GM23338 (cell line): ENCODE data around the gene IFT52. TPM values are rescaled to one million over a fixed set of nuclear protein-coding genes. Genes with fewer than 3 reads are reported as not detected.

ENCODE experiments used
- ATAC-seq: fragments of 200-7000 bp; cut with Tn5 transposase; 3 replicates; pipeline ENCODE4 v1.9.1; 2020
- DNase-seq: peaks from one replicate; pipeline ENCODE4 v3.0.0-alpha.2; 2015; ENCODE audit warnings: low spot score
- H2AFZ ChIP-seq: fragments of 200-600 bp; sonication (generic); 2 replicates; pipeline ENCODE4 v1.8.0; 2016; ENCODE audit warnings: antibody characterized with exemption, mild to moderate bottlenecking, moderate library complexity
- H3F3A ChIP-seq: fragments of 200-600 bp; sonication (generic); replicated peaks from 2 replicates; pipeline ENCODE4 v1.8.0; 2017; ENCODE audit warnings: antibody characterized with exemption, mixed run types, low read depth
- H3K27ac ChIP-seq: fragments of 200-600 bp; sonication (generic); 2 replicates; pipeline ENCODE4 v1.6.1; 2016; ENCODE audit warnings: low read depth
- H3K27me3 ChIP-seq: fragments of 200-600 bp; sonication (generic); 2 replicates; pipeline ENCODE4 v1.8.0; 2016; ENCODE audit warnings: mild to moderate bottlenecking, mixed run types, moderate library complexity; ENCODE audit not compliant: insufficient read depth
- H3K36me3 ChIP-seq: fragments of 200-600 bp; sonication (generic); 2 replicates; pipeline ENCODE4 v1.8.0; 2016; ENCODE audit warnings: mild to moderate bottlenecking; ENCODE audit not compliant: insufficient read depth
- H3K4me1 ChIP-seq: fragments of 200-600 bp; sonication (generic); 2 replicates; pipeline ENCODE4 v1.8.0; 2016; ENCODE audit warnings: mild to moderate bottlenecking, moderate library complexity; ENCODE audit not compliant: insufficient read depth
- H3K4me2 ChIP-seq: fragments of 200-600 bp; sonication (generic); 2 replicates; pipeline ENCODE4 v1.7.1; 2017; ENCODE audit warnings: mixed run types
- H3K4me3 ChIP-seq: fragments of 200-600 bp; sonication (generic); 2 replicates; pipeline ENCODE4 v1.6.1; 2016; ENCODE audit warnings: mixed run types
- H3K79me2 ChIP-seq: fragments of 200-600 bp; sonication (generic); replicated peaks from 2 replicates; pipeline ENCODE4 v1.8.0; 2017; ENCODE audit warnings: mild to moderate bottlenecking; ENCODE audit not compliant: insufficient read depth
- H3K9me2 ChIP-seq: fragments of 200-600 bp; sonication (generic); 2 replicates; pipeline ENCODE4 v1.8.0; 2017; ENCODE audit not compliant: insufficient read depth
- H4K20me1 ChIP-seq: fragments of 200-600 bp; sonication (generic); replicated peaks from 2 replicates; pipeline ENCODE4 v1.8.0; 2017; ENCODE audit warnings: mild to moderate bottlenecking; ENCODE audit not compliant: insufficient read depth
- H3K27ac Mint-ChIP-seq: 2 replicates; pipeline ENCODE4 v1.8.0; 2020; ENCODE audit warnings: inconsistent platforms, mild to moderate bottlenecking, moderate library complexity, mixed read lengths
- H3K27me3 Mint-ChIP-seq: 3 replicates; pipeline ENCODE4 v1.8.0; 2022; ENCODE audit warnings: low read depth, mild to moderate bottlenecking, moderate library complexity, mixed read lengths, inconsistent platforms; ENCODE audit not compliant: insufficient read depth, poor library complexity
- H3K36me3 Mint-ChIP-seq: 3 replicates; pipeline ENCODE4 v1.8.0; 2021; ENCODE audit warnings: low read depth, mild to moderate bottlenecking, inconsistent platforms, moderate library complexity, mixed read lengths
- H3K4me1 Mint-ChIP-seq: 3 replicates; pipeline ENCODE4 v1.8.0; 2020; ENCODE audit warnings: mild to moderate bottlenecking, inconsistent platforms, mixed read lengths
- H3K4me3 Mint-ChIP-seq: 3 replicates; pipeline ENCODE4 v1.8.0; 2021; ENCODE audit warnings: moderate library complexity, mild to moderate bottlenecking, inconsistent platforms, mixed read lengths
- H3K9me3 Mint-ChIP-seq: 3 replicates; pipeline ENCODE4 v1.8.0; 2020; ENCODE audit warnings: moderate library complexity, mild to moderate bottlenecking, inconsistent platforms, mixed read lengths
- CREB1 ChIP-seq: fragments of 250-450 bp; sonication (Bioruptor Pico); IDR thresholded peaks from 2 replicates; pipeline ENCODE4 v1.5.0; 2020; ENCODE audit warnings: low read depth, mild to moderate bottlenecking, moderate library complexity
- CTCF ChIP-seq, 2 experiments: fragments of 200-600 bp in 1 of 2; sonication (generic) in 1 of 2; conservative IDR thresholded peaks; 2 replicates each; pipeline versions ENCODE4 v1.5.1 to v1.6.1; 2016 to 2017; ENCODE audit warnings: antibody characterized with exemption in 2 of 2, low read depth in 2 of 2, mild to moderate bottlenecking in 2 of 2, moderate library complexity in 1 of 2
- EZH2 ChIP-seq: fragments of 200-600 bp; sonication (generic); IDR thresholded peaks from one replicate; pipeline ENCODE4 v1.8.0; 2017; ENCODE audit warnings: antibody characterized with exemption, mild to moderate bottlenecking, low read depth; ENCODE audit not compliant: unreplicated experiment
- JUNB ChIP-seq: IDR thresholded peaks from one replicate; pipeline ENCODE4 v1.6.1; 2016; ENCODE audit warnings: antibody characterized with exemption; ENCODE audit not compliant: unreplicated experiment
- POLR2AphosphoS5 ChIP-seq: IDR thresholded peaks from 2 replicates; pipeline ENCODE4 v1.6.1; 2016; ENCODE audit warnings: antibody characterized with exemption, low read depth
- STAT1 ChIP-seq: IDR thresholded peaks from one replicate; pipeline ENCODE4 v1.6.1; 2016; ENCODE audit warnings: antibody characterized with exemption; ENCODE audit not compliant: unreplicated experiment
- ZNF114 ChIP-seq: fragments of 250-450 bp; sonication (Bioruptor Pico); IDR thresholded peaks from 2 replicates; pipeline ENCODE4 v1.5.0; 2020; ENCODE audit warnings: mild to moderate bottlenecking, moderate library complexity
- ZNF462 ChIP-seq: fragments of 250-450 bp; sonication (Bioruptor Pico); IDR thresholded peaks from 2 replicates; pipeline ENCODE4 v1.5.0; 2020; ENCODE audit warnings: mild to moderate bottlenecking, moderate library complexity
- polyA plus RNA-seq: library from polyadenylated mRNA; unstranded; fragments of >200 nt; fragmentation: Nextera tagmentation; extraction: Ambion mirVana; gene quantifications from 2 replicates; pipeline ENCODE4 v1.2.1, GENCODE V29; 2016
- total RNA-seq: library from RNA; depleted of rRNA; stranded (reverse); fragments of >200 nt; shearing (Covaris generic); gene quantifications from 2 replicates; pipeline ENCODE4 v1.2.3, GENCODE V29; 2014
- TF ChIP-seq, protein P1 (sequence below): IDR thresholded peaks from one replicate; pipeline ENCODE4 v1.6.1; 2018; ENCODE audit warnings: antibody characterized with exemption; ENCODE audit not compliant: unreplicated experiment

The IFT52 gene
- total and polyA plus RNA-seq, 2 experiments from 2014 or later, result 30.4 to 39.8 TPM

- no peak overlapping the region for H3K4me3 Mint-ChIP-seq
- H3K9me2 ChIP-seq, result no peaks in the 10 kb centered on the region
- peaks cover 5% of the 10 kb centered on the region for H3K27me3 Mint-ChIP-seq
These were observed 42.4 kb upstream of the IFT52 start for GRCh38 chr20:43548273-43548880.

More at GRCh38 chr20:43548273-43548880, 42.4 kb upstream of the IFT52 start:
- no peaks in the 10 kb centered on the region for H3F3A ChIP-seq
- no peaks in the 10 kb centered on the region for H3K36me3 ChIP-seq
- Mint-ChIP-seq H3K4me1 (peaks cover 7% of the 10 kb centered on the region; the same call in 2 of the 3 replicates), H3K9me3 (peaks cover 18% of the 10 kb centered on the region), H3K27ac (0 out of 2 replicates have a peak overlapping the region, but pooled peaks have one; percentile 25), H3K36me3 (peaks cover 30% of the 10 kb centered on the region)
- no peak overlapping the region for H2AFZ ChIP-seq
- no peaks in the 10 kb centered on the region for H3K27me3 ChIP-seq
- DNase-seq (no peak), ATAC-seq (no peak)
- no peak overlapping the region for H3K27ac ChIP-seq
- H3K79me2 ChIP-seq, result no peaks in the 10 kb centered on the region
- TF ChIP-seq CREB1 (CRISPR knock-in tag), result no peak
- no peak for TF ChIP-seq POLR2AphosphoS5
- no peak for TF ChIP-seq ZNF114 (CRISPR knock-in tag)
- TF ChIP-seq STAT1, result no peak
- TF ChIP-seq EZH2, result no peak
- TF ChIP-seq CTCF (conservative IDR thresholded peaks at IDR 0.05; ENCODE audit: low read depth in 2 of 2), result no peak
- TF ChIP-seq, protein P1, sequence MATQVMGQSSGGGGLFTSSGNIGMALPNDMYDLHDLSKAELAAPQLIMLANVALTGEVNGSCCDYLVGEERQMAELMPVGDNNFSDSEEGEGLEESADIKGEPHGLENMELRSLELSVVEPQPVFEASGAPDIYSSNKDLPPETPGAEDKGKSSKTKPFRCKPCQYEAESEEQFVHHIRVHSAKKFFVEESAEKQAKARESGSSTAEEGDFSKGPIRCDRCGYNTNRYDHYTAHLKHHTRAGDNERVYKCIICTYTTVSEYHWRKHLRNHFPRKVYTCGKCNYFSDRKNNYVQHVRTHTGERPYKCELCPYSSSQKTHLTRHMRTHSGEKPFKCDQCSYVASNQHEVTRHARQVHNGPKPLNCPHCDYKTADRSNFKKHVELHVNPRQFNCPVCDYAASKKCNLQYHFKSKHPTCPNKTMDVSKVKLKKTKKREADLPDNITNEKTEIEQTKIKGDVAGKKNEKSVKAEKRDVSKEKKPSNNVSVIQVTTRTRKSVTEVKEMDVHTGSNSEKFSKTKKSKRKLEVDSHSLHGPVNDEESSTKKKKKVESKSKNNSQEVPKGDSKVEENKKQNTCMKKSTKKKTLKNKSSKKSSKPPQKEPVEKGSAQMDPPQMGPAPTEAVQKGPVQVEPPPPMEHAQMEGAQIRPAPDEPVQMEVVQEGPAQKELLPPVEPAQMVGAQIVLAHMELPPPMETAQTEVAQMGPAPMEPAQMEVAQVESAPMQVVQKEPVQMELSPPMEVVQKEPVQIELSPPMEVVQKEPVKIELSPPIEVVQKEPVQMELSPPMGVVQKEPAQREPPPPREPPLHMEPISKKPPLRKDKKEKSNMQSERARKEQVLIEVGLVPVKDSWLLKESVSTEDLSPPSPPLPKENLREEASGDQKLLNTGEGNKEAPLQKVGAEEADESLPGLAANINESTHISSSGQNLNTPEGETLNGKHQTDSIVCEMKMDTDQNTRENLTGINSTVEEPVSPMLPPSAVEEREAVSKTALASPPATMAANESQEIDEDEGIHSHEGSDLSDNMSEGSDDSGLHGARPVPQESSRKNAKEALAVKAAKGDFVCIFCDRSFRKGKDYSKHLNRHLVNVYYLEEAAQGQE, result no peak
- no peak for TF ChIP-seq JUNB
- TF ChIP-seq ZNF462 (CRISPR knock-in tag), result no peak
- no peak overlapping the region for H3K4me2 ChIP-seq
- H3K4me1 ChIP-seq, result no peaks in the 10 kb centered on the region
- no peaks in the 10 kb centered on the region; the same call in 1 of the 2 replicates for H4K20me1 ChIP-seq
- no peak overlapping the region for H3K4me3 ChIP-seq
